Natural killer cell (primary cell): ENCODE results near the gene CFAP58. TPM values are rescaled to one million over a fixed set of nuclear protein-coding genes. Genes with fewer than 3 reads are reported as not detected.
A peak's percentile ranks its signal among the peaks of the same experiment; 100 is the strongest.

Experiments
- ATAC-seq, 3 donors: fragments of 150-1000 bp in 2 of 3; fragments of 200-7000 bp in 1 of 3; cut with Tn5 transposase; 1 replicate in 1 of 3; 2 replicates in 2 of 3; pipeline ENCODE4 v1.10.0; 2021; ENCODE audit warnings: mild to moderate bottlenecking in 2 of 3, moderate library complexity in 2 of 3
- DNase-seq, 2 donors: peaks; one replicate each; pipeline versions ENCODE4 v3.0.0 to v3.0.0-alpha.2; 2013 to 2021; ENCODE audit warnings: mixed read lengths in 1 of 2
- H3K27ac ChIP-seq: one replicate; pipeline ENCODE4 v1.5.1; 2013; ENCODE audit warnings: mild to moderate bottlenecking, low read length
- H3K27me3 ChIP-seq: one replicate; pipeline ENCODE4 v1.6.1; 2013; ENCODE audit warnings: low read length; ENCODE audit not compliant: control insufficient read depth, insufficient read depth
- H3K36me3 ChIP-seq: one replicate; pipeline ENCODE4 v1.6.1; 2013; ENCODE audit warnings: low read length; ENCODE audit not compliant: control insufficient read depth, insufficient read depth
- H3K4me1 ChIP-seq: one replicate; pipeline ENCODE4 v1.6.1; 2013; ENCODE audit warnings: low read length; ENCODE audit not compliant: control insufficient read depth, insufficient read depth
- H3K4me3 ChIP-seq: one replicate; pipeline ENCODE4 v1.5.1; 2013; ENCODE audit warnings: low read length
- H3K9me3 ChIP-seq: one replicate; pipeline ENCODE4 v1.6.1; 2013; ENCODE audit warnings: low read length; ENCODE audit not compliant: control insufficient read depth, insufficient read depth
- H3K27ac Mint-ChIP-seq, 2 donors: one replicate each; pipeline ENCODE4 v1.8.0; 2022; ENCODE audit warnings: mild to moderate bottlenecking in 2 of 2, mixed read lengths in 2 of 2, moderate library complexity in 1 of 2
- H3K27me3 Mint-ChIP-seq, 2 donors: one replicate each; pipeline ENCODE4 v1.8.0; 2022; ENCODE audit warnings: low read depth in 2 of 2, mixed read lengths in 2 of 2
- H3K36me3 Mint-ChIP-seq: one replicate; pipeline ENCODE4 v1.8.0; 2022; ENCODE audit warnings: mixed read lengths
- H3K4me1 Mint-ChIP-seq, 2 donors: one replicate each; pipeline ENCODE4 v1.8.0; 2022; ENCODE audit warnings: mixed read lengths in 2 of 2
- H3K4me3 Mint-ChIP-seq: one replicate; pipeline ENCODE4 v1.8.0; 2022; ENCODE audit warnings: mild to moderate bottlenecking, moderate library complexity, mixed read lengths
- H3K9me3 Mint-ChIP-seq, 2 donors: one replicate each; pipeline ENCODE4 v1.8.0; 2022; ENCODE audit warnings: mixed read lengths in 2 of 2
- WGBS: methylation state at CpG from one replicate; pipeline ENCODE4 v1.1.7; 2013; ENCODE audit warnings: missing lambda C conversion rate; ENCODE audit not compliant: insufficient coverage; 5-methylcytosine and 5-hydroxymethylcytosine counted together
- intact Hi-C: fragments of 100-400 bp; cut with micrococcal nuclease; formaldehyde crosslinking; loops from one replicate; pipeline ENCODE4 v1.14.2; 2022
- total RNA-seq, 4 donors: library from RNA; stranded (reverse); fragments of 120-200 nt in 1 of 4; gene quantifications; one replicate each; pipeline versions ENCODE4 v1.2.3 to v1.2.4, GENCODE V29; 2013 to 2022
- TF ChIP-seq, protein P1 (sequence below): fragments of 200-600 bp; IDR thresholded peaks from one replicate; pipeline ENCODE4 v1.8.0; 2022; ENCODE audit warnings: antibody characterized with exemption

CFAP58 gene
- total RNA-seq, 3 donors from 2014 or later (not counting 1 experiment from before 2014, with no cell fraction given): 0.07 to 0.15 (median 0.11) TPM

- H3K27me3 Mint-ChIP-seq: peaks cover 3 to 12% of the 10 kb centered on the region in 2 donors
- 80% methylated on average over 1 of the region's 1 CpG for WGBS
- H3K36me3 Mint-ChIP-seq: no peaks in the 10 kb centered on the region
Observed at GRCh38 chr10:104416851-104417250, 63.2 kb downstream of the CFAP58 start.

DNA sequence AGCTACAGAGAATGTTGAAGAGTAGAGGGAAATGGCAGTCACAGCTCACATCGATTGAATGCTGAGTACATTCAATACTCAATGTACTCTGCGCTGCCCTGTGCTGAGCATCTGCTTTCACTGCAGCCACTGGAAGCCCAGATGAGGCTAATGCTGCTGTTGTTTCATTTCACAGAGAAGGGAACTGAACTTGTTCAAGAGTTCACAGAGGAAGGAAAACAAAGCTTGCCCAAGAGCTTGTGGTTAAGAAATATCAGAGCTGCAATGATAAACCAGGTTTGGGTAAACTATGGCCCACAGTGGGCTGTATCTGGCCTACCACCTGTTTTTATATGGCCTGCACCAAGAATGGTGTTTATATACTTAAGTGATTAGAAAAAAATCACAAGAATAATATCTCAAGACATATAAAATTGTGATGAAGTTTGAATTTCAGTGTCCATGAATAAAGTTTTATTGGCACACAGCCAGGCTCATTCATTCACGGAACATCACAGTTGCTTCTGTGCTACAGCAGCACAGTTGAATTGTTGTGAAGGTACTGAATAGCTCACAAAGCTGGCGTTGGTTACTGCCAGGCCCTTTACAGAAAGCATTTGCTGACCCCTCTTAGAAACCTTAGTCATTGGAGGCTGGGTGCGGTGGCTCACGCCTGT lies 64.1 kb downstream of the CFAP58 start:
- no peaks in the 10 kb centered on the region for H3K9me3 ChIP-seq
- H3K4me1 ChIP-seq: peaks cover 4% of the 10 kb centered on the region
- DNase-seq (no peak), ATAC-seq (peak in 2 of 3 donors; percentile 46 to 48)
- H3K4me3 ChIP-seq: no peak overlapping the region
- peaks cover 6 to 12% of the 10 kb centered on the region in 2 donors for H3K4me1 Mint-ChIP-seq
- intact Hi-C loops: no loop called here
- H3K27ac ChIP-seq: no peak overlapping the region
- 72% methylated on average over 6 of the region's 6 CpGs for WGBS
- peak overlapping the region in 1 of 2 donors; percentile 8 for H3K27ac Mint-ChIP-seq
- no peaks in the 10 kb centered on the region for H3K27me3 ChIP-seq
- no peaks in the 10 kb centered on the region for H3K9me3 Mint-ChIP-seq
- no peak overlapping the region for H3K4me3 Mint-ChIP-seq
- no peaks in the 10 kb centered on the region for H3K36me3 Mint-ChIP-seq
- peaks cover 3 to 11% of the 10 kb centered on the region in 2 donors for H3K27me3 Mint-ChIP-seq
- no peaks in the 10 kb centered on the region for H3K36me3 ChIP-seq
- TF ChIP-seq, protein P1, sequence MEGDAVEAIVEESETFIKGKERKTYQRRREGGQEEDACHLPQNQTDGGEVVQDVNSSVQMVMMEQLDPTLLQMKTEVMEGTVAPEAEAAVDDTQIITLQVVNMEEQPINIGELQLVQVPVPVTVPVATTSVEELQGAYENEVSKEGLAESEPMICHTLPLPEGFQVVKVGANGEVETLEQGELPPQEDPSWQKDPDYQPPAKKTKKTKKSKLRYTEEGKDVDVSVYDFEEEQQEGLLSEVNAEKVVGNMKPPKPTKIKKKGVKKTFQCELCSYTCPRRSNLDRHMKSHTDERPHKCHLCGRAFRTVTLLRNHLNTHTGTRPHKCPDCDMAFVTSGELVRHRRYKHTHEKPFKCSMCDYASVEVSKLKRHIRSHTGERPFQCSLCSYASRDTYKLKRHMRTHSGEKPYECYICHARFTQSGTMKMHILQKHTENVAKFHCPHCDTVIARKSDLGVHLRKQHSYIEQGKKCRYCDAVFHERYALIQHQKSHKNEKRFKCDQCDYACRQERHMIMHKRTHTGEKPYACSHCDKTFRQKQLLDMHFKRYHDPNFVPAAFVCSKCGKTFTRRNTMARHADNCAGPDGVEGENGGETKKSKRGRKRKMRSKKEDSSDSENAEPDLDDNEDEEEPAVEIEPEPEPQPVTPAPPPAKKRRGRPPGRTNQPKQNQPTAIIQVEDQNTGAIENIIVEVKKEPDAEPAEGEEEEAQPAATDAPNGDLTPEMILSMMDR: no peak

More at GRCh38 chr10:104416851-104417250, 63.2 kb downstream of the CFAP58 start:
- Histone ChIP-seq H3K36me3 (no peaks in the 10 kb centered on the region), H3K9me3 (no peaks in the 10 kb centered on the region), H3K4me3 (no peak overlapping the region), H3K27me3 (no peaks in the 10 kb centered on the region), H3K27ac (no peak overlapping the region), H3K4me1 (peaks cover 4% of the 10 kb centered on the region)
- H3K9me3 Mint-ChIP-seq: no peaks in the 10 kb centered on the region
- ATAC-seq: no peak
- intact Hi-C loops: no loop called here
- H3K4me3 Mint-ChIP-seq: no peak overlapping the region
- TF ChIP-seq, protein P1: no peak
- no peak for DNase-seq
- peak overlapping the region in 1 of 2 donors; percentile 8 for H3K27ac Mint-ChIP-seq
- H3K4me1 Mint-ChIP-seq: peaks cover 6 to 12% of the 10 kb centered on the region in 2 donors

DNA sequence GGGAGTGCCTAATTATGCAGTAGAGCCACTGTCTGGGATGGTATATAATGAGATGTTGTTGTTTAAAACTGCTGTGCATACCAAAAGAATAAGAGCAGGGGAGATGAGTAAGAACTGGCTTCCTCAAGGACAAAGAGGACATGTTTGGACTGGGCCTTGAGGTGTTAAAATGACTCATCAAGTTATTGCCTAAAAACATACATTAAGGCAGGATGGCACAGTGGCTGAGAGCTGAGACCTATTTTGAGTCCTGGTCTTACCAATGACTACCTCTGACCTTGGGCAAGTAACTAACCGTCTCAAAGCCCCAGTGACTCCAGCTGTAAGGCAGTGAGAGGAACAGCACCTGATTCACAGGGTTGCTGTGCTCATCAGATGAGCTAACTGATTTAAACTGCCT lies 71.1 kb downstream of the CFAP58 start:
- peaks cover 0 to 6% of the 10 kb centered on the region in 2 donors for H3K4me1 Mint-ChIP-seq
- no peak overlapping the region for H3K4me3 ChIP-seq
- DNase-seq (no peak), ATAC-seq (no peak)
- no peak overlapping the region for H3K4me3 Mint-ChIP-seq
- no peak overlapping the region for H3K27ac Mint-ChIP-seq
- WGBS: 79% methylated on average over 1 of the region's 1 CpG
- H3K36me3 Mint-ChIP-seq: no peaks in the 10 kb centered on the region
- no peaks in the 10 kb centered on the region for H3K9me3 ChIP-seq
- intact Hi-C loops: no loop called here
- no peak overlapping the region for H3K27ac ChIP-seq
- H3K27me3 Mint-ChIP-seq: peaks cover 0 to 7% of the 10 kb centered on the region in 2 donors
- H3K4me1 ChIP-seq: no peaks in the 10 kb centered on the region
- no peaks in the 10 kb centered on the region for H3K36me3 ChIP-seq
- TF ChIP-seq, protein P1: no peak
- no peaks in the 10 kb centered on the region for H3K27me3 ChIP-seq
- no peaks in the 10 kb centered on the region for H3K9me3 Mint-ChIP-seq

- Histone ChIP-seq H3K27ac (no peak overlapping the region), H3K4me3 (no peak overlapping the region), H3K36me3 (no peaks in the 10 kb centered on the region), H3K27me3 (no peaks in the 10 kb centered on the region), H3K4me1 (no peaks in the 10 kb centered on the region), H3K9me3 (no peaks in the 10 kb centered on the region)
- Mint-ChIP-seq H3K9me3 (no peaks in the 10 kb centered on the region), H3K27me3 (peaks cover 0 to 10% of the 10 kb centered on the region in 2 donors), H3K36me3 (no peaks in the 10 kb centered on the region), H3K4me1 (peaks cover 0 to 6% of the 10 kb centered on the region in 2 donors), H3K4me3 (no peak overlapping the region), H3K27ac (no peak overlapping the region)
- DNase-seq (no peak), ATAC-seq (no peak)
- 90% methylated on average over 5 of the region's 5 CpGs for WGBS
- intact Hi-C loops: no loop called here
- TF ChIP-seq, protein P1: no peak
Observed at GRCh38 chr10:104427989-104428388, 74.4 kb downstream of the CFAP58 start.
